Stimulated activated CD8-positive, alpha-beta memory T cell treated with anti-CD3 and anti-CD28 coated beads, Interleukin-15, amount 100 ng/mL, for 48 hours (primary cell): Measurements from ENCODE around the gene MYH13.

Experiments used
- DNase-seq, 2 donors: peaks; one replicate each; pipeline ENCODE4 v3.0.0-alpha.2; 2020; ENCODE audit warnings: low read depth in 2 of 2

The MYH13 gene

DNA sequence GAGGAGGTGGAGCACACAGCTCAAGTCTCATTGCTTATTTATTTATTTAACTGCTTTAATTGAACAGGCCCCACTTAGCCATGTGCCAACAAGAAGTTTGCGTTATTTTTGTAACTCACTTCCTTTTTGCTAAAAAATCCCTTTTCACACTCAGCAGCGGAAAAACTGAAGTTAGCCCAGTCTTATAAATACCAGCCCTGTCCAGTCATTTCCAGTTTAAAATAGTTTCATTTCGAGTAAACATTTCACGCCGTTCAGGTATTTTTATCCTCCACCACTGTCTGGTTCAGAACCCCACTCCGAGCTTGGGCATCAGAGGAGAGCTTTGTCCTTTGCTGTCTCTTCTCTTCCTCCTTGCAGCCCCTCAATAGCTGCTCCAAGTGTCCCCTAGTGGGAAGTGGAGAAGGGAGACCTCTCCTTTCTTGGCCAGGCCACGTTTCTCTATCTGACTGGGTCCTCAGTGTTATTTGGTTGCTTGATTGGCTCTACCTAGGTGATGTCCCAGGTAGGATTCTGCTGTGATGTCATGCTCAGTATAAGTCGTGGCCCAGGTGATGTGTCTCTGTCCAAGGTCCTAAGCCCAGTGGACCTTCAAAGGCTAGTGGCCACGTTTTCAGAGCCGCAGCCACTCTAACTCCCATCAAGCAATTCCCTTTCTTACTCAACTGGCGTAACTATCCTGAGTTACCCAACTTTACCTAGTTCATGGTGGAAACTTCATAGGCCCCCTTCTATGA, 121.4 kb downstream of the MYH13 start:
- DNase-seq, result no peak
